HG02885 (cell line): Measurements from ENCODE around the gene SLX4IP.
"Not testable (repeated sequence)": the region's sequence is repeated elsewhere in the genome, so short reads cannot be mapped to it uniquely, and the experiment has no call there.

ENCODE experiments used
- ATAC-seq: cut with Tn5 transposase; IDR thresholded peaks from one replicate; pipeline ENCODE4 v1.9.1; 2021; ENCODE audit warnings: mild to moderate bottlenecking; ENCODE audit not compliant: unreplicated experiment, poor library complexity

The SLX4IP gene

DNA sequence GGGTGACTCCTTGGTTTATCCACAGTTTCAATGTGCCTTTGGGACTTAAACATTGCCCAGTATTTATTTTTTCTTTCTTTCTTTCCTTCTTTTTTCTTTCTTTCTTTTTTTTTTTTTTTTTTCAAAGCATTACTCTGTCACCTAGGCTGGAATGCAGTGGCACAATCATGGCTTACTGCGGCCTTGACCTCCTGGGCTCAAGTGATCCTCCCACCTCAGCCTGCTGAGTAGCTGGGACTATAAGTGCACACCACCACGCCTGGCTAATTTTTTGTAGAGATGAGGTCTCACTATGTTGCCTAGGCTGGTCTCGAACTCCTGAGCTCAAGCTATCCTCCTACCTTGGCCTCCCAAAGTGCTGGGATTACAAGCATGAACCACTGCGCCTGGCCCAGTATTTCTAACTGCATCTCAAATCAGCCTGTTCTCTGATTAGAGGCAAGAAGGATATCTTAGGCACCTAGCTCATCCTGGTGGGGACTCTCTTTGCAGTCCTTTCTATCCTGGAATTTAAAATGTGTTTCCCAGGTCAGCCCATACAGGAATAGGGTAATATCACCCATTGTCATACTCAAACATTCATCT, 182.5 kb downstream of the SLX4IP start:
- not testable (repeated sequence) for ATAC-seq

GRCh38 chr20:10618611-10619245, 183.6 kb downstream of the SLX4IP start:
- no peak for ATAC-seq

DNA sequence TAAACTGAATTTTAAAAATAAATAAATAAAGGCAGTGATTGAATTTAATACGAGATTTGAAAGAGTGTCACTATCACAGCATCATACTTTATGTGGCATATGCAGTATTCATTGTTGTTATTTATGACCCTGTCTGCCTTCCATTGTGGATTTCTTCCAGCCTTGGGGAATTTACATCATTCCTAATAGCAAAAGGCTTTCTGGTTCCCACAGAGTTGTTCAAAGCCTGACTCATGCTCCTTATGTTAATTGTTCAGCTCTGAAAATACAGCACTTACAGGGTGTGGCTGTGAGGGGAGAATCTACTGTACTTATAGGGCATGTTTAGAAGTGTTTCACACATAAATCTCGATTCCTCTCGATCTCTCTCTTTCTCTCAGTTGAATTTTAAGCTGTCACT, 184.3 kb downstream of the SLX4IP start:
- ATAC-seq: no peak

GRCh38 chr20:10621149-10621548, 186.0 kb downstream of the SLX4IP start:
- ATAC-seq: no peak

GRCh38 chr20:10622657-10623418, 187.7 kb downstream of the SLX4IP start:
- no peak for ATAC-seq

- no peak for ATAC-seq
Observed at GRCh38 chr20:10625641-10626040, 190.5 kb downstream of the SLX4IP start.

DNA sequence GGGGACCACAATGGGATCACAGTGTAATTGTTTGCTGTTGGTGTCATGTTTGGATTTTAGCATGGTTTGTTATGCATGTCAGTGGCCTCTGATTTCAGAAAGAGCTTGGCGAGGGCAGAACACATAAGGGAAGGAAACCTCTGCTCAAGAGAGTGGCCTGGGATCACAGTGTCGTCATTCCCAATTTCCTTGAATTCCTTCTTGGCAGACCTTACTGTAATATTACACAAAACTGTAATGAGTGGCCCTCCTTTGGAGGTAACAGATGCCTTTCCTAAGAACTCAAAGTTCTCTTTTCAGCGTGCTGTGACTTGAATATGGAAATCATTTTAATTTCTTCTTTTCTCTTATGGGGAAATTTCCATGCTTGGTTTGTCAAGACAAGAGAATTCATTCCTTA, 191.8 kb downstream of the SLX4IP start:
- ATAC-seq: no peak

- ATAC-seq: no peak
Observed at GRCh38 chr20:10629946-10630650, 195.0 kb downstream of the SLX4IP start.

DNA sequence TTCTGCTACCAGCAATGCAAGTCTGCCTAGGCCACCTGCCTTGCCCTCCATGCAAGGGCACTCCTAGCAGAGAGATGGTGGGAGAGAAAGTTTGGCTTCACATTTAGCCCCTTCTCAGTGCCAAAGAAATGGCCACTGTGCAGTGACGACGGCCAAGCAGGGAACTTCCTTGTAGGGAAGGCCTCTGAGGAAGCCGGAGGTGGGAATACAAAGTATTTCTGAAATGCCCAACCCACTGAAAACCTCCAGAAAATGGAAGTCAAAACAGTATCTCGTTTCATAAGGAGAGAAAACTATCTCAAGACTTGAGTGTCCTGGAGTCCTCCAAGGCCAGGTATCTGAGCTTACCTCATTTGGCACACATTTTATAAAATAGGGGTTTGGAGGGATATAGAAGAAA, 196.0 kb downstream of the SLX4IP start:
- no peak for ATAC-seq

- no peak for ATAC-seq
Observed at GRCh38 chr20:10632721-10633509, 197.8 kb downstream of the SLX4IP start.

DNA sequence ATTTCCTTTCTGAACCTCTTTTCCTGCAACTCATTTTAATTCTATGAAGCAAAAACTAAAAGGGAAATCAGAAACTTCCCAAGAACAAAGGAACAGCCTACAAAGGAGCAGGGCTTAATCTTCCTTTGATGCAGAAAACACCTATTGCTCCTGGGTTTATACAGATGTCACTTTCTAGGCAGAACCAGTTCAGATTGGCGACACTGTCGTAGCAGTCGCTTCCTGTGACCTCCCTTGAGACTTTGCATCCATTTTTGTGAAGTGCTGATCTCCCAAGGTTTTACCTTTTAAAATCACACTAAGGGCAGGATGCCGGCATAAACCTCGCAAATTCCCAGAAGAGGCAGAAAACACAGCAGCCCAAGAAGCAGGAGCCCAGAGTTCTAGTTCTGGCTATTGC, 198.6 kb downstream of the SLX4IP start:
- no peak for ATAC-seq

DNA sequence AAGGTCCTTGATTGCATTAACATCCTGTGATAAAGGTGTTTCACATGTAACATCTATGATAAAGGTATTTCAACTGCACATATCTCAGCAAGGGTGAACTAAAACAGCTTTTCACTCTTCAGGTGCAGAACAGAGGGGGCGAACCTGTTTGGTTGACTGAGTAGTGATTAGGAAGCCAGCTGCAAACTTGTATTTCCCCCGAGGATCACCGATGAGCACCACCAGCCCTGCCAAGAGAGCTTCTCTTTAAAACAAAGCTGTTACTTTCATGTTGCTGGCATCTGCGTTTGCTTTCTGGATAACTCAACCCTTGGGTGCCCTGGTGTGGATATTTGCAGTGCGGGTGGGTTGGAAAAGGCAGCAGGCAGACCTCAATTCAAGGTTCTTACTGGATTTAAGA, 199.1 kb downstream of the SLX4IP start:
- no peak for ATAC-seq

DNA sequence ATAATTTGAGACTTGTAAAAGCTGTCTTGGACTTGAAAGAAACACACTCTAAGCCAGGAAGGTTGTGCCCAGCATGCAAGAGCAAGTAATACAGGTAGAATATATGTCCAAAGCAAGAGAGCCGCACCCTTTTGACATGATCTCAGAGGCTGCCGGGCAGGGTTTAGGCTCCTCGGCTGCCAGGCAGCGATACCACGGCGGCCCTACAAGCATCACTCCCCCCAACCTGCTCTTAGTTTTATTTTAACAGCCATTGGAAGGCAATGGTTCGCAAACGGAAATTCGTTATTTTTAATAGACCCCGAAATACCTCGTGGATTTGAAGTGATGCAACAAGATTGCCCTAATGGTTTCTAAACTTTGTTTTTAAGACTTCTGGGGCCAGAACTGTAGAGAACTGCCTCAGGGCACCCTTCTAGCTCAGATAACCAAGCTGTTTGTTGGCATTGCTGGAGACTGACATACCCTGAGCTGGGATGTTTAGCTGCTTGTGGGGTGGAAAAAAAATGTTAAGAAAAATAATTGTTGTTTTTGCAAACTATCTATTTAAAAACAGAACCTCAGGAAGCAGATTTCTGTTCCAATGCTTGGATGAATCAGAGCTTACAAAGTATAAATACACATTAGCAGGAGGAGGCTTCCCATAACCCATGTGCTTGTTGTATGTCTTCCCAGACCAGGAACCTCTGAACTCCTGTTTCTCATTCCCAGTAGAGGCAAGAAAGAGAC, 199.7 kb downstream of the SLX4IP start:
- ATAC-seq: no peak

DNA sequence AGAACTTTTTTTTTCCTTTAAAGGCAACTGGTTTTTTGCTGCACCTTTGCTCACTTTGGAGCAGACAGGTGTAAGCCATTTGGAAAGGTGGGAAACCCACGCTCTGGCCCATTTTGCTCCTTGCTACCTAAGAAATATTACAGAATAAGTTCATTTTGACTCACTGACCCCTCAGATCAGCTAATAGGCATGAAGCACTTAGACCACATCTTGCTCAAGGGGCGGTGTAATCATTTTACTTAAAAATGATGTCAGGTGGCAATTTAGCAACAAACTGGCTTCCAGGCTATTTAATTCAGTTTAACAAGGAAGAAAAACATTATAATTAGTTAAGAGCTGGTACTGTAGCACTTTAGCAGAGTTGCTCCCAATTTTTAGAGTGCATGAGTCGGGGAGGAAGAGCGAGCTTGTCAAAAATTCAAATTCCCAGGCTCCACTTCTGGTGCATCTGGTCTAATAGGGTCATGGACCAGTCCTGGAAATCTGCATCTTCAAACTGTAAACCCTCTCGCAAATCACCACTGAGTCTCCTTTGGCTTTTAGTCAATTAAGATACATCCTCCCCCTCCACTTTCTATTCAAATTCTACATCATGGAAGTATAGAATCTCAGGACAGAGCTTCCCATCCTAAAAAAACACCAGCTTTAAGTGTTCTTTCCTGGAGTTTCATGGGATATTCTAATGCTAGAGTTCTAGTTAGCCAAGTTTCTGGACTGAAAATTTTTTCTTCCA, 200.5 kb downstream of the SLX4IP start:
- no peak for ATAC-seq

- ATAC-seq: no peak
Observed at GRCh38 chr20:10636326-10636818, 201.3 kb downstream of the SLX4IP start.

DNA sequence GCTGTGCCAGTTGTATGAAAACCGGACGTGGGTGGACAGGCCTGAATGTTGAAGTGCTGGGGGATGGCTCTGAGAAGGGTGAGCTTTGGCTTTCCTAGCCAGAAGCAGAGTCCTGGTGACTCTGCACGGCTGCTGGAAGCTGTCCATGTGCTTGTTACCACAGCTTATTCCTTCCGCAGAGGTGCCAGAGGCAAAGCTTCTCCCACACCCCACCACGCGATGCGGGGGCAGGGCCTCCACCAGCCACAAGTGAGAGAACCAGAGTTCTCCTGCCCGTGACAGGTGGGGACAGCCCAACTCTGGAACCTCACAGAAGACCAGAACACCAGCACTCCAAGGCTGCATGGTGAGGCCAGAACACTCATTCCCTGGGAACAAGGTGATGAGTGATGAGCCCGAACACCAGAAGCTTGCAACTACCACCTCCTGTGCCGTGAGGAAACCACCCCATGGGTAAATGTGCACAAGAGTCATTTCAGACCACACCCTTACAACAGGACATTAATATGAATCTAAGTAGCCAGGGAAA, 202.0 kb downstream of the SLX4IP start:
- no peak for ATAC-seq

DNA sequence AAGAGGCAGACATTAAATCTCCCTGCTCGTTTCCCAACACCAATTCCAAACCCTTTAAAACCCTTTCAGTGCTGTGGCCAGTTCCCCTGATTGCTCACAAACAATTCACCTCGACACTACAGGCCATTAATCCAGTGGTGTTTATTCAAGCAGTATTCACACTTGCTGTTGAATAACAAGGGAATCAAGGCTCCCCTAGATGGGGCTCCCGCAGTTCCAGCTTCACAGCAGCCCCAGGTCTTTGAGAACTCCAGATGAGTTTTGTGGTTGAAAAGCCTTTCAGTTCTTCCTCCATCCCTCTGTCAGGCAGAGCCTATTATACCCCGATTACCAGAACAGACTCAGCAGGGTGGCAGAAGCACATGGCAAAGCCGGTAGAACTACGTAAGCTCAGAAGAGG, 202.5 kb downstream of the SLX4IP start:
- ATAC-seq: no peak

DNA sequence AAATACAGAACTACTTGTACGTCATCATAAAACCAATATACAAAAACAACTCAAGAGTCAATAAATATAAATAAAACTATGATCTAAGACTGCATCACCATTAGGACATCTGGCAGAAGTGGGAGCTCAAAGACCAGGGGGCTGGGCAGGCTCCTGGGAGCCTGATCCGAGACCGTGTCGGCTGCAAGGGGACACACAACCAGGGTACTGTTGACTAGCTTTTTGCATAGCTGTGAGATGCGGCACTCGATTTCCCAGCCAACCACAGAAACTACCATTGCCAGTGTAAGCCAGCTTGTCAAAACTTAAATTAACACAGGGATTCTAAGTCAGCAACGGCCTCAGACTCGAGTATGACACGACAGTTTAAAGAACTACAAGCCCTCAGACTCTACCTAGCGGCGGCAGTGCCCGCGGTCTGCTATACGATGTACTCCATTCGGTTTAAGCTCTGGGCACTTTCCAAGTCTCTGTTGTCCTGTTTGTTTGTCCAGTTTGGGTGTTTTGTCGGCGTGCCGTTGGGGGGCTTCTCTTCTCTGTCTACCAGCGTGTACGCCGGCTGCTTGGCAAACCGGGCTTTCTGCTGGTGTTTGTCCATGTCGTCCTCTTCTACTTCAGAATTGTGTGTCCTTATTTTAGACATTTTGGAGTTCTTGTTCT, 204.1 kb downstream of the SLX4IP start:
- ATAC-seq: no peak
